ENCODE data around the gene ACTG2. TPM values are rescaled to one million over a fixed set of nuclear protein-coding genes. Genes with fewer than 3 reads are reported as not detected.

The ACTG2 gene
- total RNA-seq, 1 donor from 2014 or later, result not detected

GRCh38 chr2:73911548-73912208, 18.9 kb downstream of the ACTG2 start:
- no peak for DNase-seq (ENCODE audit: low read depth, low spot score)

- no peak for DNase-seq (ENCODE audit: low read depth, low spot score)
Measured at GRCh38 chr2:73913414-73914054, 20.7 kb downstream of the ACTG2 start.

- no peak for DNase-seq (ENCODE audit: low read depth, low spot score)
Measured at GRCh38 chr2:73914667-73915066, 21.9 kb downstream of the ACTG2 start.

GRCh38 chr2:73915437-73915993, 22.7 kb downstream of the ACTG2 start:
- DNase-seq (ENCODE audit: low read depth, low spot score), result no peak

GRCh38 chr2:73916666-73917065, 23.9 kb downstream of the ACTG2 start:
- no peak for DNase-seq (ENCODE audit: low read depth, low spot score)

- no peak for DNase-seq (ENCODE audit: low read depth, low spot score)
Measured at GRCh38 chr2:73917296-73917695, 24.5 kb downstream of the ACTG2 start.

- no peak for DNase-seq (ENCODE audit: low read depth, low spot score)
Measured at GRCh38 chr2:73917696-73918207, 24.9 kb downstream of the ACTG2 start.

GRCh38 chr2:73918856-73919255, 26.0 kb downstream of the ACTG2 start:
- DNase-seq (ENCODE audit: low read depth, low spot score), result no peak

GRCh38 chr2:73919596-73920228, 26.9 kb downstream of the ACTG2 start:
- DNase-seq (ENCODE audit: low read depth, low spot score), result no peak

GRCh38 chr2:73920577-73921545, 28.1 kb downstream of the ACTG2 start:
- DNase-seq (ENCODE audit: low read depth, low spot score), result no peak

GRCh38 chr2:73921581-73921980, 28.8 kb downstream of the ACTG2 start:
- no peak for DNase-seq (ENCODE audit: low read depth, low spot score)

- DNase-seq (ENCODE audit: low read depth, low spot score), result no peak
Measured at GRCh38 chr2:73922681-73923080, 29.9 kb downstream of the ACTG2 start.

GRCh38 chr2:73925033-73925704, 32.4 kb downstream of the ACTG2 start:
- no peak for DNase-seq (ENCODE audit: low read depth, low spot score)

- no peak for DNase-seq (ENCODE audit: low read depth, low spot score)
Measured at GRCh38 chr2:73925853-73926492, 33.2 kb downstream of the ACTG2 start.

- peak; percentile 97 for DNase-seq (ENCODE audit: low read depth, low spot score)
Measured at GRCh38 chr2:73926493-73927327, 33.9 kb downstream of the ACTG2 start, which contains the start of gene DGUOK. DGUOK (plus strand) TSS chr2:73926880; CDS start chr2:73926911, 31 bp downstream.

GRCh38 chr2:73927344-73927743, 34.5 kb downstream of the ACTG2 start:
- no peak for DNase-seq (ENCODE audit: low read depth, low spot score)

- DNase-seq (ENCODE audit: low read depth, low spot score), result no peak
Measured at GRCh38 chr2:73928963-73929347, 36.1 kb downstream of the ACTG2 start.

- no peak for DNase-seq (ENCODE audit: low read depth, low spot score)
Measured at GRCh38 chr2:73930386-73930785, 37.6 kb downstream of the ACTG2 start.

Data from pulmonary artery endothelial cell (primary cell).